SK-N-DZ (cell line): ENCODE measurements around the gene OR1L8.

Source experiments
- DNase-seq: peaks from one replicate; pipeline ENCODE4 v3.0.0-alpha.2; 2015; ENCODE audit warnings: low spot score

Gene OR1L8

DNA sequence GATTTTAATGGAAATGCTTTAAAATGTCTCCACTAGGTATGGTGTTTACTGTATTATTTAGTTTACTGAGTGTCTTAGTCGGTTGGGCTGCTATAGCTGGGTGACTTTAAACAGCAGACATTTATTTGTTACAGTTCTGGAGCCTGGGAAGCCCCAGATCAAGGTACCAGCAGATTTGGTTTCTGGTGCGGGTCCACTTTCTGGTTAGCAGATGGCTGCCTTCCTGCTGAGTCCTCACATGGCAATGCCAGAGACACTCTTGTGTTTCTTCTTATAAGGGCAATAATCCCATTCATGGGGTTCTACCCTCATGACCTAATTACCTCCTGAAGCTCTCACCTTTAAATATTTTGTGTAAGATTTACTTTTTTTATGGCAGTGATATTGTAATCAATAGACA lies 65.0 kb downstream of the OR1L8 start:
- no peak for DNase-seq
